H9 (cell line): ENCODE results near the gene SLC22A15. TPM values are rescaled to one million over a fixed set of nuclear protein-coding genes. Genes with fewer than 3 reads are reported as not detected.

Experiments
- DNase-seq: peaks from one replicate; pipeline ENCODE4 v3.0.0-alpha.2; 2017
- H2AFZ ChIP-seq: one replicate; pipeline ENCODE4 v1.6.1; 2013; ENCODE audit warnings: mild to moderate bottlenecking, low read length, control low read depth, moderate library complexity
- H2AK5ac ChIP-seq: 2 replicates; pipeline ENCODE4 v1.6.1; 2013; ENCODE audit warnings: low read length, control low read depth, mixed read lengths; ENCODE audit not compliant: insufficient read length
- H2BK120ac ChIP-seq: one replicate; pipeline ENCODE4 v1.6.1; 2013; ENCODE audit warnings: low read depth, mild to moderate bottlenecking, low read length, control low read depth, inconsistent platforms; ENCODE audit not compliant: poor library complexity, severe bottlenecking
- H2BK12ac ChIP-seq: 2 replicates; pipeline ENCODE4 v1.6.1; 2013; ENCODE audit warnings: low read length, control low read depth, mixed read lengths, low read depth; ENCODE audit not compliant: insufficient read length
- H2BK15ac ChIP-seq: 2 replicates; pipeline ENCODE4 v1.6.1; 2013; ENCODE audit warnings: low read depth, low read length, control low read depth
- H2BK20ac ChIP-seq: one replicate; pipeline ENCODE4 v1.6.1; 2013; ENCODE audit warnings: low read depth, mild to moderate bottlenecking, low read length, control low read depth, inconsistent platforms; ENCODE audit not compliant: poor library complexity, severe bottlenecking
- H2BK5ac ChIP-seq: 2 replicates; pipeline ENCODE4 v1.6.1; 2013; ENCODE audit warnings: low read length, control low read depth, mixed read lengths; ENCODE audit not compliant: insufficient read length
- H3K14ac ChIP-seq: 2 replicates; pipeline ENCODE4 v1.6.1; 2013; ENCODE audit warnings: low read length, control low read depth; ENCODE audit not compliant: insufficient read depth
- H3K18ac ChIP-seq: 2 replicates; pipeline ENCODE4 v1.6.1; 2013; ENCODE audit warnings: low read depth, mild to moderate bottlenecking, mixed read lengths, low read length, control low read depth; ENCODE audit not compliant: insufficient read length
- H3K23ac ChIP-seq: 2 replicates; pipeline ENCODE4 v1.6.1; 2013; ENCODE audit warnings: low read length, control low read depth, mixed read lengths, low read depth; ENCODE audit not compliant: insufficient read length
- H3K23me2 ChIP-seq: 2 replicates; pipeline ENCODE4 v1.6.1; 2013; ENCODE audit warnings: low read depth, mild to moderate bottlenecking, mixed read lengths, low read length, control low read depth; ENCODE audit not compliant: insufficient read length, poor library complexity, severe bottlenecking
- H3K27ac ChIP-seq: 2 replicates; pipeline ENCODE4 v1.5.1; 2013; ENCODE audit warnings: low read length, control low read depth, mixed read lengths, low read depth; ENCODE audit not compliant: insufficient read length
- H3K27me3 ChIP-seq: 2 replicates; pipeline ENCODE4 v1.6.1; 2013; ENCODE audit warnings: low read length, control low read depth, inconsistent platforms; ENCODE audit not compliant: insufficient read depth
- H3K4ac ChIP-seq: 2 replicates; pipeline ENCODE4 v1.6.1; 2013; ENCODE audit warnings: low read depth, mild to moderate bottlenecking, control low read depth, inconsistent platforms, low read length, moderate library complexity
- H3K4me1 ChIP-seq: 2 replicates; pipeline ENCODE4 v1.6.1; 2013; ENCODE audit warnings: low read length, control low read depth, inconsistent platforms; ENCODE audit not compliant: insufficient read depth
- H3K4me2 ChIP-seq: 2 replicates; pipeline ENCODE4 v1.6.1; 2013; ENCODE audit warnings: low read length, control low read depth, mixed read lengths; ENCODE audit not compliant: insufficient read length, insufficient read depth
- H3K56ac ChIP-seq: 2 replicates; pipeline ENCODE4 v1.6.1; 2013; ENCODE audit warnings: low read depth, mild to moderate bottlenecking, mixed read lengths, low read length, control low read depth; ENCODE audit not compliant: insufficient read length
- H3K79me1 ChIP-seq: 2 replicates; pipeline ENCODE4 v1.6.1; 2013; ENCODE audit warnings: low read depth, mild to moderate bottlenecking, moderate library complexity, low read length, control low read depth, inconsistent platforms; ENCODE audit not compliant: insufficient read depth, poor library complexity, severe bottlenecking
- H3K79me2 ChIP-seq: 2 replicates; pipeline ENCODE4 v1.6.1; 2013; ENCODE audit warnings: low read length, control low read depth, inconsistent platforms; ENCODE audit not compliant: insufficient read depth
- H3K9ac ChIP-seq: 2 replicates; pipeline ENCODE4 v1.6.1; 2013; ENCODE audit warnings: low read length, control low read depth, mixed read lengths; ENCODE audit not compliant: insufficient read length; ENCODE audit errors: extremely low read depth
- H3K9me3 ChIP-seq: one replicate; pipeline ENCODE4 v1.6.1; 2013; ENCODE audit warnings: low read depth, low read length, inconsistent platforms; ENCODE audit not compliant: control insufficient read depth
- H3T11ph ChIP-seq: one replicate; pipeline ENCODE4 v1.6.1; 2013; ENCODE audit warnings: mild to moderate bottlenecking, low read length, control low read depth, inconsistent platforms
- H4K20me1 ChIP-seq: one replicate; pipeline ENCODE4 v1.6.1; 2013; ENCODE audit not compliant: control insufficient read depth, insufficient read length, insufficient read depth
- H4K5ac ChIP-seq: 2 replicates; pipeline ENCODE4 v1.6.1; 2013; ENCODE audit warnings: low read depth, mild to moderate bottlenecking, mixed read lengths, low read length, control low read depth; ENCODE audit not compliant: insufficient read length
- H4K8ac ChIP-seq: replicated peaks from 2 replicates; pipeline ENCODE4 v1.6.1; 2013; ENCODE audit warnings: low read length, control low read depth, mixed read lengths, low read depth; ENCODE audit not compliant: insufficient read length
- H4K91ac ChIP-seq: 2 replicates; pipeline ENCODE4 v1.6.1; 2013; ENCODE audit warnings: low read depth, mild to moderate bottlenecking, moderate library complexity, mixed read lengths, low read length, control low read depth; ENCODE audit not compliant: insufficient read length
- H3K27ac Mint-ChIP-seq, 3 experiments: 2 replicates in 2 of 3; 3 replicates in 1 of 3; pipeline ENCODE4 v1.8.0; 2020 to 2021; ENCODE audit warnings: mixed read lengths in 3 of 3, mild to moderate bottlenecking in 1 of 3, moderate library complexity in 1 of 3
- H3K27me3 Mint-ChIP-seq: 2 replicates; pipeline ENCODE4 v1.8.0; 2021; ENCODE audit warnings: low read depth, mild to moderate bottlenecking, moderate library complexity, mixed read lengths
- H3K36me3 Mint-ChIP-seq, 3 experiments: 2 replicates in 2 of 3; 3 replicates in 1 of 3; pipeline ENCODE4 v1.8.0; 2020 to 2021; ENCODE audit warnings: low read depth in 3 of 3, mixed read lengths in 3 of 3; ENCODE audit not compliant: insufficient read depth in 1 of 3
- H3K4me1 Mint-ChIP-seq, 2 experiments: 2 replicates each; pipeline ENCODE4 v1.8.0; 2020; ENCODE audit warnings: mixed read lengths in 2 of 2
- H3K4me3 Mint-ChIP-seq, 2 experiments: 2 replicates in 1 of 2; 3 replicates in 1 of 2; pipeline ENCODE4 v1.8.0; 2020 to 2021; ENCODE audit warnings: mild to moderate bottlenecking in 2 of 2, mixed read lengths in 2 of 2, moderate library complexity in 1 of 2
- H3K9me3 Mint-ChIP-seq, 2 experiments: 2 replicates in 1 of 2; 3 replicates in 1 of 2; pipeline ENCODE4 v1.8.0; 2020; ENCODE audit warnings: mild to moderate bottlenecking in 2 of 2, mixed read lengths in 2 of 2, moderate library complexity in 1 of 2
- WGBS: extraction: QIAGEN DNeasy Blood & Tissue Kit; methylation state at CpG from one replicate; pipeline ENCODE4 v1.1.7; 2013; ENCODE audit warnings: missing lambda C conversion rate, low lambda C conversion rate, mixed read lengths; ENCODE audit not compliant: insufficient read length; ENCODE audit errors: extremely low coverage; 5-methylcytosine and 5-hydroxymethylcytosine counted together
- total RNA-seq: library from RNA; stranded (reverse); gene quantifications from 2 replicates; pipeline ENCODE4 v1.2.1, GENCODE V29; 2021
- TF ChIP-seq, protein P1 (sequence below): fragments of 200-600 bp; sonication (generic); conservative IDR thresholded peaks from 3 replicates; pipeline ENCODE4 v1.8.0; 2021; ENCODE audit warnings: antibody characterized with exemption, mild to moderate bottlenecking

Gene SLC22A15
- total RNA-seq, 1 experiment from 2014 or later = 3.2 TPM

DNA sequence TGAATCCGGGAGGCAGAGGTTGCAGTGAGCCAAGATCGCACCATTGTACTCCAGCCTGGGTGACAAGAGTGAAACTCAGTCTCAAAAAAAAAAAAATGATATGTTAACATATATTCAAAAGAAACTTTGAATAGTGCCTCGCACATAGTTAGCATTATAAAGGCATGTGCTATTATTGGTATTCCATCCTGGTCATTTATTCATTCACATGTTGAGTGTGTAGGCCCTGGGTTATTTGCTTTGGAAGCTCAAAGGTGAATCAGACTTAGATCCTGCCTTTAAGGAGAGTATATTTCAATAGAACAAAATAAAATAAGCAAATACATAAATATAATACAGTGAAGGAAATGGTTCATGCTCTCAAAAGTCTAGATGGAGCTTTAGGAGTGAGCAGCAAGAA lies 13.4 kb downstream of the SLC22A15 start:
- no peaks in the 10 kb centered on the region for H3K9me3 ChIP-seq
- no peak overlapping the region for H3K56ac ChIP-seq
- no peak overlapping the region for H4K5ac ChIP-seq
- no peaks in the 10 kb centered on the region for H4K20me1 ChIP-seq
- peaks cover 2% of the 10 kb centered on the region for H3K79me1 ChIP-seq
- H3K4me3 Mint-ChIP-seq = no peak overlapping the region
- H3K27me3 Mint-ChIP-seq = no peaks in the 10 kb centered on the region
- no peak overlapping the region for H3T11ph ChIP-seq
- no peak overlapping the region for H3K23ac ChIP-seq
- H3K27ac ChIP-seq = no peak overlapping the region
- H3K4me1 Mint-ChIP-seq = peaks cover 3 to 4% of the 10 kb centered on the region in 2 experiments
- no peak overlapping the region for H2BK120ac ChIP-seq
- H2BK15ac ChIP-seq = no peak overlapping the region
- H3K4me1 ChIP-seq = no peaks in the 10 kb centered on the region
- no peak overlapping the region for H2BK12ac ChIP-seq
- H4K8ac ChIP-seq = no peak overlapping the region
- TF ChIP-seq, protein P1, sequence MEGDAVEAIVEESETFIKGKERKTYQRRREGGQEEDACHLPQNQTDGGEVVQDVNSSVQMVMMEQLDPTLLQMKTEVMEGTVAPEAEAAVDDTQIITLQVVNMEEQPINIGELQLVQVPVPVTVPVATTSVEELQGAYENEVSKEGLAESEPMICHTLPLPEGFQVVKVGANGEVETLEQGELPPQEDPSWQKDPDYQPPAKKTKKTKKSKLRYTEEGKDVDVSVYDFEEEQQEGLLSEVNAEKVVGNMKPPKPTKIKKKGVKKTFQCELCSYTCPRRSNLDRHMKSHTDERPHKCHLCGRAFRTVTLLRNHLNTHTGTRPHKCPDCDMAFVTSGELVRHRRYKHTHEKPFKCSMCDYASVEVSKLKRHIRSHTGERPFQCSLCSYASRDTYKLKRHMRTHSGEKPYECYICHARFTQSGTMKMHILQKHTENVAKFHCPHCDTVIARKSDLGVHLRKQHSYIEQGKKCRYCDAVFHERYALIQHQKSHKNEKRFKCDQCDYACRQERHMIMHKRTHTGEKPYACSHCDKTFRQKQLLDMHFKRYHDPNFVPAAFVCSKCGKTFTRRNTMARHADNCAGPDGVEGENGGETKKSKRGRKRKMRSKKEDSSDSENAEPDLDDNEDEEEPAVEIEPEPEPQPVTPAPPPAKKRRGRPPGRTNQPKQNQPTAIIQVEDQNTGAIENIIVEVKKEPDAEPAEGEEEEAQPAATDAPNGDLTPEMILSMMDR = no peak
- no peak overlapping the region for H2BK5ac ChIP-seq
- H3K4me2 ChIP-seq = no peak overlapping the region
- H3K9me3 Mint-ChIP-seq = no peaks in the 10 kb centered on the region
- H3K9ac ChIP-seq = no peak overlapping the region
- H3K79me2 ChIP-seq = no peaks in the 10 kb centered on the region
- no peak overlapping the region for H3K4ac ChIP-seq
- DNase-seq = no peak
- H4K91ac ChIP-seq = no peak overlapping the region
- WGBS = no CpG with 5 or more reads among the region's 3 CpGs
- peaks cover 0 to 9% (median 2%) of the 10 kb centered on the region in 3 experiments; a peak in 3 of 7 replicates for H3K36me3 Mint-ChIP-seq
- H2BK20ac ChIP-seq = no peak overlapping the region
- no peak overlapping the region for H3K18ac ChIP-seq
- no peak overlapping the region for H2AK5ac ChIP-seq
- no peak overlapping the region for H3K27ac Mint-ChIP-seq
- H3K14ac ChIP-seq = no peak overlapping the region
- H3K23me2 ChIP-seq = no peaks in the 10 kb centered on the region
- H3K27me3 ChIP-seq = no peaks in the 10 kb centered on the region
- no peak overlapping the region for H2AFZ ChIP-seq
